SK-N-SH (cell line): Measurements from ENCODE around the gene PRKAG1.

ENCODE experiments used
- EP300 ChIP-seq, 2 experiments: IDR thresholded peaks; 2 replicates each; pipeline versions ENCODE4 v1.4.0 to v1.6.1; 2012; ENCODE audit warnings: borderline replicate concordance in 1 of 2, low read depth in 1 of 2, low read length in 1 of 2
- MEF2A ChIP-seq: IDR thresholded peaks from 2 replicates; pipeline ENCODE4 v1.4.0; 2012; ENCODE audit warnings: low read depth, borderline replicate concordance
- MXI1 ChIP-seq: IDR thresholded peaks from 2 replicates; pipeline ENCODE4 v1.6.1; 2012; ENCODE audit warnings: mild to moderate bottlenecking, low read depth, low read length, improper control_type of control experiment
- NFIC ChIP-seq: IDR thresholded peaks from 2 replicates; pipeline ENCODE4 v1.4.0; 2012; ENCODE audit warnings: borderline replicate concordance
- POLR2AphosphoS5 ChIP-seq: IDR thresholded peaks from 2 replicates; pipeline ENCODE4 v1.6.1; 2012; ENCODE audit warnings: low read depth, low read length
- RAD21 ChIP-seq: IDR thresholded peaks from 2 replicates; pipeline ENCODE4 v1.6.1; 2012; ENCODE audit warnings: mild to moderate bottlenecking, low read length
- RFX5 ChIP-seq: IDR thresholded peaks from 2 replicates; pipeline ENCODE4 v1.6.1; 2012; ENCODE audit warnings: mild to moderate bottlenecking, improper control_type of control experiment, low read length
- RXRA ChIP-seq: IDR thresholded peaks from 2 replicates; pipeline ENCODE4 v1.4.0; 2012; ENCODE audit warnings: low read depth, mild to moderate bottlenecking, borderline replicate concordance
- SIN3A ChIP-seq: IDR thresholded peaks from 2 replicates; pipeline ENCODE4 v1.6.1; 2012; ENCODE audit warnings: low read depth, mild to moderate bottlenecking, low read length, moderate library complexity, borderline replicate concordance
- TF ChIP-seq, protein P1 (sequence below): fragments of 200-600 bp; sonication (generic); IDR thresholded peaks from 2 replicates; pipeline ENCODE4 v1.6.1; 2017; ENCODE audit warnings: antibody characterized with exemption, mild to moderate bottlenecking, moderate library complexity
- TF ChIP-seq, protein P2 (sequence below): IDR thresholded peaks from 2 replicates; pipeline ENCODE4 v1.4.0; 2012; ENCODE audit warnings: low read depth

DNA sequence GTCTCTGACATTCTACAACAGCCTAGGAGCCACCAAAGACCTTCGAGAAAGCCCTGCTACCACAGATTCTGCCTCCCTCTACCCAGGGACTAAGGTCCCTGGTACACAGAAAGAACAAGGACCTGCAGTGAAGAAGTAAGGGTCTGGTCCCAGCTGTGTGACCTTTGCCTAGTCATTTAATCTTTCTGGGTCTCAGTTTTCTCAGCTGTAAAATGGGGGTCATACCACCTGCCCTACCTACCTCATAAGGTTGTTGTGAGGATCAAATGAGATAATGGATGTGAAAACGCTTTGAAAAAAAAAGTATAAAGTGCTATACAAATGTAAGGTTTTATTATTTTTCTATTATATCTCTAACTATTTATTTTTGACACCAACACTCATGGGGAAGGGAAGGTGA is 5.2 kb upstream of the PRKAG1 start:
- TF ChIP-seq SIN3A (no peak), MEF2A (no peak), MXI1 (no peak), POLR2AphosphoS5 (no peak), RXRA (no peak), RFX5 (no peak), EP300 (IDR thresholded peaks at IDR 0.05; ENCODE audit: borderline replicate concordance in 1 of 2, low read depth in 1 of 2, low read length in 1 of 2) (no peak), NFIC (no peak), RAD21 (no peak)
- TF ChIP-seq, protein P1, sequence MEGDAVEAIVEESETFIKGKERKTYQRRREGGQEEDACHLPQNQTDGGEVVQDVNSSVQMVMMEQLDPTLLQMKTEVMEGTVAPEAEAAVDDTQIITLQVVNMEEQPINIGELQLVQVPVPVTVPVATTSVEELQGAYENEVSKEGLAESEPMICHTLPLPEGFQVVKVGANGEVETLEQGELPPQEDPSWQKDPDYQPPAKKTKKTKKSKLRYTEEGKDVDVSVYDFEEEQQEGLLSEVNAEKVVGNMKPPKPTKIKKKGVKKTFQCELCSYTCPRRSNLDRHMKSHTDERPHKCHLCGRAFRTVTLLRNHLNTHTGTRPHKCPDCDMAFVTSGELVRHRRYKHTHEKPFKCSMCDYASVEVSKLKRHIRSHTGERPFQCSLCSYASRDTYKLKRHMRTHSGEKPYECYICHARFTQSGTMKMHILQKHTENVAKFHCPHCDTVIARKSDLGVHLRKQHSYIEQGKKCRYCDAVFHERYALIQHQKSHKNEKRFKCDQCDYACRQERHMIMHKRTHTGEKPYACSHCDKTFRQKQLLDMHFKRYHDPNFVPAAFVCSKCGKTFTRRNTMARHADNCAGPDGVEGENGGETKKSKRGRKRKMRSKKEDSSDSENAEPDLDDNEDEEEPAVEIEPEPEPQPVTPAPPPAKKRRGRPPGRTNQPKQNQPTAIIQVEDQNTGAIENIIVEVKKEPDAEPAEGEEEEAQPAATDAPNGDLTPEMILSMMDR = no peak
- TF ChIP-seq, protein P2, sequence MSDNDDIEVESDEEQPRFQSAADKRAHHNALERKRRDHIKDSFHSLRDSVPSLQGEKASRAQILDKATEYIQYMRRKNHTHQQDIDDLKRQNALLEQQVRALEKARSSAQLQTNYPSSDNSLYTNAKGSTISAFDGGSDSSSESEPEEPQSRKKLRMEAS = no peak
